Glutamatergic neuron (in vitro differentiated cells): Measurements from ENCODE around the gene TMEM204. TPM values are rescaled to one million over a fixed set of nuclear protein-coding genes. Genes with fewer than 3 reads are reported as not detected.

Experiments
- DNase-seq: peaks from one replicate; pipeline ENCODE4 v3.0.0; 2022
- H3K27ac Mint-ChIP-seq: one replicate; pipeline ENCODE4 v1.8.0; 2020; ENCODE audit warnings: mild to moderate bottlenecking, mixed read lengths, inconsistent platforms; ENCODE audit not compliant: unreplicated experiment
- H3K27me3 Mint-ChIP-seq: one replicate; pipeline ENCODE4 v1.8.0; 2020; ENCODE audit warnings: mild to moderate bottlenecking, moderate library complexity, mixed read lengths, inconsistent platforms; ENCODE audit not compliant: unreplicated experiment
- H3K36me3 Mint-ChIP-seq: one replicate; pipeline ENCODE4 v1.8.0; 2020; ENCODE audit warnings: mild to moderate bottlenecking, mixed read lengths, inconsistent platforms; ENCODE audit not compliant: unreplicated experiment
- H3K4me1 Mint-ChIP-seq: one replicate; pipeline ENCODE4 v1.8.0; 2020; ENCODE audit warnings: mild to moderate bottlenecking, low read depth, mixed read lengths, inconsistent platforms; ENCODE audit not compliant: unreplicated experiment
- H3K4me3 Mint-ChIP-seq: one replicate; pipeline ENCODE4 v1.8.0; 2020; ENCODE audit warnings: mild to moderate bottlenecking, mixed read lengths, inconsistent platforms; ENCODE audit not compliant: unreplicated experiment
- H3K9me3 Mint-ChIP-seq: one replicate; pipeline ENCODE4 v1.8.0; 2020; ENCODE audit warnings: mild to moderate bottlenecking, moderate library complexity, mixed read lengths, inconsistent platforms; ENCODE audit not compliant: unreplicated experiment
- long read RNA-seq: library from polyadenylated mRNA; unstranded; transcript quantifications from one replicate; pipeline ENCODE4 v2.0.0, GENCODE V29; 2020; ENCODE audit not compliant: unreplicated experiment
- total RNA-seq: library from RNA; stranded (reverse); fragmentation: NEBNext Ultra II Directional; extraction: Animal tissue kit (Norgen Biotek cat#: 25700); gene quantifications from one replicate; pipeline ENCODE4 v1.2.1, GENCODE V29; 2021; ENCODE audit not compliant: unreplicated experiment
- TF ChIP-seq, protein P1 (sequence below): fragments of 200-600 bp; sonication (generic); IDR thresholded peaks from one replicate; pipeline ENCODE4 v1.5.0; 2021; ENCODE audit not compliant: partially characterized antibody, unreplicated experiment

Gene TMEM204
- total RNA-seq = 0.22 TPM
- long read RNA-seq, partial matches to known transcripts = 0 of 2 reads
- long read RNA-seq, other reads (novel, unspliced or antisense) = 2 of 2 reads

DNA sequence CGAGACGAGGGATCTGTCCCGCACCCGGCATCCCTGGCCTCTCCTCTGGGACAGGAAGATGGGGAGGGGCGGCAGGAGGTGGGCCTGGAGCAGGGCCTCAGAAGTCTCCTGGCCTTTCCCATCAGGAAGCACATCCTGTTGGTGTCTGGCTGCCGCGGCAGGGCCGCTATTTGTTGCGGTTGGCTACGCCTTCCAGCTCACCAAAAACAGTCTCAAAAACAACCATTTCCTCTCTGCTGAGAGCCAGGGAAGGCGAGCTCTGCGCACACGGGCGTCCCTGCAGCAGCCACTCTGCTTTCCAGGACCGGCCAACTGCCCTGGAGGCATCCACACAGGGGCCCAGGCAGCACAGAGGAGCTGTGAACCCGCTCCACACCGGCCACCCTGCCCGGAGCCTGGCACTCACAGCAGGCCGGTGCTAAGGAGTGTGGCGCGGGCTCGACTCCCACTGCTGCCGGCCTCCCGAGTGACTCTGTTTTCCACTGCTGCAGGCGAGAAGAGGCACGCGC is at the start of gene TMEM204:
TMEM204 (plus strand) TSS at position 224 of the 509 bp plus-strand sequence. CDS start 610 bp downstream, outside the sequence.
- H3K27me3 Mint-ChIP-seq = peaks cover 6% of the 10 kb centered on the region
- H3K4me3 Mint-ChIP-seq = no peak within 1 kb of the TSS
- H3K36me3 Mint-ChIP-seq = no peaks in the 10 kb centered on the region
- no peak within 1 kb of the TSS for H3K27ac Mint-ChIP-seq
- peaks cover 7% of the 10 kb centered on the region for H3K9me3 Mint-ChIP-seq
- no peak for DNase-seq
- H3K4me1 Mint-ChIP-seq = peaks cover 17% of the 10 kb centered on the region
- TF ChIP-seq, protein P1, sequence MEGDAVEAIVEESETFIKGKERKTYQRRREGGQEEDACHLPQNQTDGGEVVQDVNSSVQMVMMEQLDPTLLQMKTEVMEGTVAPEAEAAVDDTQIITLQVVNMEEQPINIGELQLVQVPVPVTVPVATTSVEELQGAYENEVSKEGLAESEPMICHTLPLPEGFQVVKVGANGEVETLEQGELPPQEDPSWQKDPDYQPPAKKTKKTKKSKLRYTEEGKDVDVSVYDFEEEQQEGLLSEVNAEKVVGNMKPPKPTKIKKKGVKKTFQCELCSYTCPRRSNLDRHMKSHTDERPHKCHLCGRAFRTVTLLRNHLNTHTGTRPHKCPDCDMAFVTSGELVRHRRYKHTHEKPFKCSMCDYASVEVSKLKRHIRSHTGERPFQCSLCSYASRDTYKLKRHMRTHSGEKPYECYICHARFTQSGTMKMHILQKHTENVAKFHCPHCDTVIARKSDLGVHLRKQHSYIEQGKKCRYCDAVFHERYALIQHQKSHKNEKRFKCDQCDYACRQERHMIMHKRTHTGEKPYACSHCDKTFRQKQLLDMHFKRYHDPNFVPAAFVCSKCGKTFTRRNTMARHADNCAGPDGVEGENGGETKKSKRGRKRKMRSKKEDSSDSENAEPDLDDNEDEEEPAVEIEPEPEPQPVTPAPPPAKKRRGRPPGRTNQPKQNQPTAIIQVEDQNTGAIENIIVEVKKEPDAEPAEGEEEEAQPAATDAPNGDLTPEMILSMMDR = no peak

DNA sequence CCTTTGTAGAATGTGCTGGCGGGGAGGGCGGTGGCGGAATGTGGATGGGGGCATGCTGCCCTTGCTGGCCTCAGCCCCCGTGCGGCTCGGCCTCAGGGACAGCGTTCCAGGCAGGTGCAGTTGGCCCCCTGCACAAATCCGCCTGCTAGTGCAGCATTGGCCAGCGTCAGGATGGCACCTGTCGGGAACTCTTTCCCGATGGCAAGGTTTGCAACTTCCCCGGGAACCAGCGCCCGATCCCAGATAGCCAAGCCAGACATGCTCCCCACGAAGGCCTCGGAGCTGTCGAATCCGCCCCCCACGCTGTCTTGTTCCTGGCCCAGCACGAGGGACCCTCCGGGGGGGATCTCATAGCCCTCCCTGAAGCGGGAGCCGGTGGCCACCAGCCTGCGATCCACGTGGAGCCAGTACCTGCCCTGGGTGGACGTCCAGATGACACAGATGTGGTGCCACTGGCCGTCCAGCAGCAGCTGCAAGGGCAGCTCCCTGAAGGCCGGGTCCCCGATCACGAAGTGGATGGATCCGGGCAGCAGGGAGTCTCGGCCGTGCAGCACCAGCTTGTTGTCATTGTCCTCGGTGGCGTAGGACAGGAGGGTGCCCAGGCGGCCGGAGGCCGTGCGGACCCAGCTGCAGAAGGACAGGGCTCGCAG is 47.5 kb upstream of the TMEM204 start:
- Mint-ChIP-seq H3K27me3 (peaks cover 5% of the 10 kb centered on the region), H3K36me3 (no peaks in the 10 kb centered on the region), H3K4me1 (peaks cover 5% of the 10 kb centered on the region), H3K9me3 (no peaks in the 10 kb centered on the region), H3K27ac (no peak overlapping the region), H3K4me3 (no peak overlapping the region)
- TF ChIP-seq, protein P1 = no peak
- DNase-seq = no peak

DNA sequence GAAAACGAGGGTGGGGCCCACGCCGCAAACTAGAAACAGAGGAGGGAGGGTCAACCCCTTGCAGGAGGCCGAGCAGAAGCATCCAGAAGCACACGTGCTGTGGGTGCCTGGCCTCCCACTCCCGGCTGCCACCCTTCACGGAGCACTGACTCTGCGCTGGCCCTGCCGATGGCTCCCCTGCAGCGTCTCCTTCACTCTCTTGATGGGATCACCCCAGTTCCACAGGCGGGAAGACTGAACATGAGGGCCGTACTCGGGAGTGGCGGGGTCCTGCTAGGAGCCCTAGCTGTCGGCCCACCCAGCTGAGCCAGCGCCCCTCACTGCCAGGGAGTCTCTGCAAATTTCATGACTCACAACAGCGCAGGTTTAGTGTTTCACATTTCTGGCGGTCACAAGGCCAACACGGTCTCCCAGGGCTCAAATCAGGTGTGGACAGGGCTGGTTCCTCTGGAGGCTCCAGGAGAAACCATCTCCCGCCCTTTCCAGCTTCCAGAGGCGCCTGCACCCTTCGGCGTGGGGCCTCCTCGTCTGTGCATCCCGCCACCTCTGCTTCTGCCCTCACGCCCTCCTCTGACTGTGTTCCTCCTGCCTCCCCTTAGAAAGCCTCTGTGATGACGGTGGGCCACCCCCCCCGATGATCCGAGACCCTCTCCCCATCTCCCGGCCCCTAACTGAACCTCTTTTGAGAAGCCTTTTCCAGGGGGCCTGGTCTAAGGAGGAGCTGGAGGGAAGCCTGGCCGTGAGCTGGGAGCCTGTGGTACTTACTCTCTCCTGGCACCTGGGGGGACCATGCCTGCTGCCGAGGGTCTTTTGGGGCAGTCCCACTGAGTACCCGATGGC is 46.7 kb upstream of the TMEM204 start:
- TF ChIP-seq, protein P1 = no peak
- Mint-ChIP-seq H3K4me1 (peaks cover 5% of the 10 kb centered on the region), H3K27ac (no peak overlapping the region)

DNA sequence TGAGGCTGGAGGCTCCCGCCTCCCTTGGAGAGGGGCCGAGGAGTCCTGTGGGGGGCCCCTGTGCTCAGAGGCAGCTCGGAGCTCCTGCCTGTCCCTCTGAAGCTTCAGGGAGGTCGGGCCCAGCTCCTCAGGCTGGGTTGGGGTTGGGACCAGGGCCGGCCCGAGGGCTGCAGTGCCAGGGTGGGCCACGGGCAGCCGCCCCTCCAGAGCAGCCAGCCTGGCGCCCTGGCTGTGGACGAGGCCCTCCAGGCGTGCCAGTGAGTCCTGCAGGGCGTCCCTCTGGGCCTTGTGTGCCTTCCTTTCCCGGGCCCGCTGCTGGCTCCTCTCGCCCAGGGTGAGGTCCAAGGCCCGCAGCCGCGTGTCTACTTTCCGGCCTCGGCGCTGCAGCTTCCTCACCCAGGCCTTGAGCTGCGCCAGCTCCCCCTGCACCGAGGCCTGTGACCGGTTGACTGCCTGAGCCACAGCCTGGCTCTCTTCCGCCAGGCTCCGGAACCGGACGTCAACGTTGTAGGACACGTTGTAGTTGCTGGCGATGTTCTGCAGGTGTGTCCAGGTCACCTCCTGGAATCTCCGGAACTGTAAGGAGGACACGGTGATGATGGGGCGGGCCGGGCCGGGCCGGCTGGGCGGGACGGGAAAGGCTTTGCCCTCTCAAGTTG is 45.9 kb upstream of the TMEM204 start:
- H3K9me3 Mint-ChIP-seq = peaks cover 2% of the 10 kb centered on the region
- peaks cover 8% of the 10 kb centered on the region for H3K4me1 Mint-ChIP-seq
- TF ChIP-seq, protein P1 = no peak
- peaks cover 5% of the 10 kb centered on the region for H3K27me3 Mint-ChIP-seq
- H3K27ac Mint-ChIP-seq = no peak overlapping the region
- no peaks in the 10 kb centered on the region for H3K36me3 Mint-ChIP-seq
- DNase-seq = no peak
- no peak overlapping the region for H3K4me3 Mint-ChIP-seq

More for the DNA sequence above, 46.7 kb upstream of the TMEM204 start:
- peaks cover 5% of the 10 kb centered on the region for H3K27me3 Mint-ChIP-seq
- H3K36me3 Mint-ChIP-seq = no peaks in the 10 kb centered on the region
- H3K9me3 Mint-ChIP-seq = no peaks in the 10 kb centered on the region
- DNase-seq = no peak
- H3K4me3 Mint-ChIP-seq = no peak overlapping the region
